GM12878 (cell line): Measurements from ENCODE around the gene CST1. TPM values are rescaled to one million over a fixed set of nuclear protein-coding genes. Genes with fewer than 3 reads are reported as not detected.

Experiments used
- ATAC-seq: fragments of 200-7000 bp; cut with Tn5 transposase; 3 replicates; pipeline ENCODE4 v1.9.1; 2020; ENCODE audit warnings: mild to moderate bottlenecking, moderate library complexity
- BruUV-seq: library from RNA; stranded (reverse); fragments of 400-500 nt; replicated peaks from 2 replicates; lab custom pipeline; 2021; lab: Mats Ljungman, UMichigan
- CTCF ChIA-PET: fragments of 300-600 bp; sonication (Branson Sonifier 250); formaldehyde crosslinking; extraction: SDS; loops from one replicate; lab custom pipeline; 2021; ENCODE audit warnings: inconsistent platforms; lab: Yijun Ruan, JAX
- POLR2A ChIA-PET: fragments of 350-600 bp; formaldehyde crosslinking; extraction: SDS; loops from one replicate; lab custom pipeline; 2021; ENCODE audit warnings: inconsistent platforms; lab: Charles Lee
- RAD21 ChIA-PET: fragments of 300-600 bp; sonication (Branson Sonifier 250); formaldehyde crosslinking; loops from one replicate; lab custom pipeline; 2023; ENCODE audit warnings: antibody characterized with exemption; ENCODE audit not compliant: unreplicated experiment; lab: Charles Lee
- SMC1A ChIA-PET: fragments of 300-600 bp; sonication (Branson Sonifier 250); formaldehyde crosslinking; loops from one replicate; lab custom pipeline; 2023; ENCODE audit not compliant: unreplicated experiment, uncharacterized antibody; lab: Charles Lee
- DNase-seq: peaks from one replicate; pipeline ENCODE4 v3.0.0-alpha.2; 2011; ENCODE audit warnings: low read depth, low spot score
- FAIRE-seq: peaks from 3 replicates; lab custom pipeline; 2011; peaks lifted over from hg19 to GRCh38; lab: Jason Lieb, UNC
- H2AFZ ChIP-seq: 2 replicates; pipeline ENCODE4 v1.6.0; 2011; ENCODE audit warnings: low read depth, low read length, control low read depth; ENCODE audit not compliant: control insufficient read depth
- H3K27ac ChIP-seq: 2 replicates; pipeline ENCODE4 v1.5.1; 2011; ENCODE audit warnings: control low read depth; ENCODE audit not compliant: control insufficient read depth, insufficient read depth
- H3K27me3 ChIP-seq, 2 experiments: replicated peaks in 1 of 2; 2 replicates each; pipeline versions ENCODE4 v1.6.0 to v1.6.1; 2011; ENCODE audit warnings: low read length in 1 of 2; ENCODE audit not compliant: control insufficient read depth in 2 of 2, insufficient read depth in 2 of 2
- H3K36me3 ChIP-seq, 2 experiments: 2 replicates each; pipeline ENCODE4 v1.5.1; 2011; ENCODE audit warnings: low read length in 1 of 2; ENCODE audit not compliant: control insufficient read depth in 2 of 2, insufficient read depth in 2 of 2
- H3K4me1 ChIP-seq: 2 replicates; pipeline ENCODE4 v1.6.1; 2011; ENCODE audit warnings: mild to moderate bottlenecking, low read length, moderate library complexity, mixed read lengths; ENCODE audit not compliant: control insufficient read depth, insufficient read depth
- H3K4me2 ChIP-seq: 2 replicates; pipeline ENCODE4 v1.6.0; 2011; ENCODE audit warnings: control low read depth; ENCODE audit not compliant: control insufficient read depth, insufficient read depth
- H3K4me3 ChIP-seq: fragments of 200-600 bp; sonication (generic); 2 replicates; pipeline ENCODE4 v1.5.1; 2016
- H3K79me2 ChIP-seq: 2 replicates; pipeline ENCODE4 v1.6.0; 2011; ENCODE audit warnings: low read length; ENCODE audit not compliant: control insufficient read depth, insufficient read depth
- H3K9ac ChIP-seq: 2 replicates; pipeline ENCODE4 v1.8.0; 2011; ENCODE audit warnings: low read length, control low read depth, mixed read lengths; ENCODE audit not compliant: control insufficient read depth, insufficient read depth
- H3K9me3 ChIP-seq: replicated peaks from 3 replicates; pipeline ENCODE4 v1.5.1; 2011; ENCODE audit warnings: mild to moderate bottlenecking, low read length; ENCODE audit not compliant: control insufficient read depth, insufficient read depth
- H4K20me1 ChIP-seq: 2 replicates; pipeline ENCODE4 v1.6.0; 2011; ENCODE audit not compliant: control insufficient read depth, insufficient read depth
- CHD4 ChIP-seq: fragments of 200-600 bp; sonication (generic); IDR thresholded peaks from 2 replicates; pipeline ENCODE4 v1.6.1; 2016; ENCODE audit warnings: mild to moderate bottlenecking
- E2F4 ChIP-seq: IDR thresholded peaks from 2 replicates; pipeline ENCODE4 v1.6.1; 2012; ENCODE audit warnings: low read depth, low read length, improper control_type of control experiment
- IKZF2 ChIP-seq, 2 experiments: fragments of 450-650 bp; IDR thresholded peaks; 2 replicates each; pipeline ENCODE4 v1.6.1; 2017; ENCODE audit warnings: mild to moderate bottlenecking in 2 of 2, moderate library complexity in 2 of 2
- MEF2A ChIP-seq: IDR thresholded peaks from 2 replicates; pipeline ENCODE4 v1.6.1; 2011; ENCODE audit warnings: low read depth, mild to moderate bottlenecking, low read length, moderate library complexity; ENCODE audit not compliant: insufficient read depth
- MLLT1 ChIP-seq: fragments of 450-650 bp; IDR thresholded peaks from 2 replicates; pipeline ENCODE4 v1.6.1; 2016; ENCODE audit warnings: mild to moderate bottlenecking
- NBN ChIP-seq: fragments of 450-650 bp; IDR thresholded peaks from 2 replicates; pipeline ENCODE4 v1.6.1; 2016
- NFXL1 ChIP-seq: fragments of 450-650 bp; IDR thresholded peaks from 2 replicates; pipeline ENCODE4 v1.6.1; 2017; ENCODE audit warnings: antibody characterized with exemption, mild to moderate bottlenecking, borderline replicate concordance
- POLR2AphosphoS2 ChIP-seq: IDR thresholded peaks from 2 replicates; pipeline ENCODE4 v1.6.1; 2011; ENCODE audit warnings: low read depth, mild to moderate bottlenecking, low read length, improper control_type of control experiment, moderate library complexity
- RUNX3 ChIP-seq: IDR thresholded peaks from 2 replicates; pipeline ENCODE4 v1.6.1; 2012; ENCODE audit warnings: low read length, inconsistent platforms
- SIN3A ChIP-seq: IDR thresholded peaks from 2 replicates; pipeline ENCODE4 v1.6.1; 2012; ENCODE audit warnings: low read depth, low read length, improper control_type of control experiment
- SIX5 ChIP-seq: IDR thresholded peaks from 2 replicates; pipeline ENCODE4 v1.6.1; 2011; ENCODE audit warnings: mild to moderate bottlenecking, low read depth, low read length, moderate library complexity; ENCODE audit not compliant: severe bottlenecking
- ZNF217 ChIP-seq: fragments of 450-650 bp; IDR thresholded peaks from 2 replicates; pipeline ENCODE4 v1.6.1; 2017; ENCODE audit warnings: antibody characterized with exemption, mild to moderate bottlenecking
- ZNF384 ChIP-seq: IDR thresholded peaks from 2 replicates; pipeline ENCODE4 v1.6.1; 2012; ENCODE audit warnings: low read depth, mild to moderate bottlenecking, low read length, improper control_type of control experiment, borderline replicate concordance
- WGBS: methylation state at CpG from one replicate; pipeline ENCODE4 v1.1.6; 2016; ENCODE audit warnings: low lambda C conversion rate; ENCODE audit not compliant: insufficient replicate concordance, insufficient coverage; ENCODE audit errors: missing lambda C conversion rate; 5-methylcytosine and 5-hydroxymethylcytosine counted together
- in situ Hi-C: fragments of 300-500 bp; cut with MboI; formaldehyde crosslinking; loops from 9 replicates; pipeline ENCODE4 v1.14.3; 2018; ENCODE audit warnings: mixed read lengths
- intact Hi-C: fragments of 100-400 bp; cut with micrococcal nuclease; formaldehyde crosslinking; loops from one replicate; pipeline ENCODE4 v1.14.2; 2022; ENCODE audit not compliant: unreplicated experiment
- polyA plus RNA-seq, 11 experiments: library from polyadenylated mRNA; depleted of rRNA in 4 of 11; unstranded in 6 of 11; stranded (reverse) in 5 of 11; fragments of >200 nt; fragmentation: Nextera tagmentation in 4 of 11; fragmentation: Illumina TruSeq in 1 of 11; extraction: Ambion mirVana in 4 of 11; extraction: Trizol in 1 of 11; gene quantifications; 1 replicate in 1 of 11; 2 replicates in 10 of 11; pipeline versions ENCODE4 v1.2.1 to v1.2.3, GENCODE V29; 2011 to 2016; ENCODE audit warnings: inconsistent platforms in 2 of 11, missing spikeins in 2 of 11, low read depth in 1 of 11
- total RNA-seq, 4 experiments: library from RNA; depleted of rRNA in 3 of 4; stranded (reverse); fragments of >200 nt in 3 of 4; fragmentation: Illumina TruSeq in 1 of 4; extraction: Trizol in 1 of 4; gene quantifications; 2 replicates each; pipeline versions ENCODE4 v1.2.1 to v1.2.3, GENCODE V29; 2013 to 2021
- TF ChIP-seq, protein P1 (sequence below): fragments of 450-650 bp; formaldehyde crosslinking; IDR thresholded peaks from 2 replicates; pipeline ENCODE4 v1.4.0; 2022; ENCODE audit warnings: mild to moderate bottlenecking, moderate library complexity

Gene CST1
- total and polyA plus RNA-seq, 10 of the 15 experiments (the other 5 are each of a cell fraction or from before 2014, with no cell fraction given) = not detected

- ATAC-seq = no peak
- TF ChIP-seq RUNX3 (no peak), MEF2A (no peak), NBN (no peak), ZNF384 (no peak), CHD4 (no peak), NFXL1 (no peak), ZNF217 (no peak), POLR2AphosphoS2 (no peak), IKZF2 (IDR thresholded peaks at IDR 0.05) (no peak), SIN3A (no peak), SIX5 (no peak), MLLT1 (no peak), E2F4 (no peak)
- TF ChIP-seq, protein P1, sequence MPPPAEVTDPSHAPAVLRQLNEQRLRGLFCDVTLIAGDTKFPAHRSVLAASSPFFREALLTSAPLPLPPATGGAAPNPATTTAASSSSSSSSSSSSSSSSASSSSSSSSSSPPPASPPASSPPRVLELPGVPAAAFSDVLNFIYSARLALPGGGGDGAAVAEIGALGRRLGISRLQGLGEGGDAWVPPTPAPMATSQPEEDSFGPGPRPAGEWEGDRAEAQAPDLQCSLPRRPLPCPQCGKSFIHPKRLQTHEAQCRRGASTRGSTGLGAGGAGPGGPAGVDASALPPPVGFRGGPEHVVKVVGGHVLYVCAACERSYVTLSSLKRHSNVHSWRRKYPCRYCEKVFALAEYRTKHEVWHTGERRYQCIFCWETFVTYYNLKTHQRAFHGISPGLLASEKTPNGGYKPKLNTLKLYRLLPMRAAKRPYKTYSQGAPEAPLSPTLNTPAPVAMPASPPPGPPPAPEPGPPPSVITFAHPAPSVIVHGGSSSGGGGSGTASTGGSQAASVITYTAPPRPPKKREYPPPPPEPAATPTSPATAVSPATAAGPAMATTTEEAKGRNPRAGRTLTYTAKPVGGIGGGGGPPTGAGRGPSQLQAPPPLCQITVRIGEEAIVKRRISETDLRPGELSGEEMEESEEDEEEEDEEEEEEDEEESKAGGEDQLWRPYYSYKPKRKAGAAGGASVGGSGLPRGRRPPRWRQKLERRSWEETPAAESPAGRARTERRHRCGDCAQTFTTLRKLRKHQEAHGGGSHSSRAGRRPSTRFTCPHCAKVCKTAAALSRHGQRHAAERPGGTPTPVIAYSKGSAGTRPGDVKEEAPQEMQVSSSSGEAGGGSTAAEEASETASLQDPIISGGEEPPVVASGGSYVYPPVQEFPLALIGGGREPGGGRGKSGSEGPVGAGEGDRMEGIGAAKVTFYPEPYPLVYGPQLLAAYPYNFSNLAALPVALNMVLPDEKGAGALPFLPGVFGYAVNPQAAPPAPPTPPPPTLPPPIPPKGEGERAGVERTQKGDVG (CRISPR knock-in tag) = no peak
- TF ChIP-seq, all 136 proteins: peak for 0
- H3K27ac ChIP-seq = no peak overlapping the region
- ChIA-PET SMC1A (no interaction called here), CTCF (no interaction called here), RAD21 (no interaction called here), POLR2A (no interaction called here)
- no peaks in the 10 kb centered on the region for H3K4me1 ChIP-seq
- no peaks in the 10 kb centered on the region for H3K79me2 ChIP-seq
- H3K4me2 ChIP-seq = no peak overlapping the region
- H4K20me1 ChIP-seq = no peaks in the 10 kb centered on the region
- no TSS peak for BruUV-seq
- in situ Hi-C loops = no loop called here
- no peaks in the 10 kb centered on the region for H3K9me3 ChIP-seq
- DNase-seq = no peak
- no peaks in the 10 kb centered on the region for H3K27me3 ChIP-seq
- no peak overlapping the region for H3K4me3 ChIP-seq
- H2AFZ ChIP-seq = no peak overlapping the region
- FAIRE-seq = no peak
- no peak overlapping the region for H3K9ac ChIP-seq
- WGBS = 22% methylated on average over 4 of the region's 4 CpGs
- intact Hi-C loops = no loop called here
- no peaks in the 10 kb centered on the region for H3K36me3 ChIP-seq
Measured at GRCh38 chr20:23710771-23711170, 40.0 kb downstream of the CST1 start.
